ENCODE results near the gene SLCO3A1.

DNA sequence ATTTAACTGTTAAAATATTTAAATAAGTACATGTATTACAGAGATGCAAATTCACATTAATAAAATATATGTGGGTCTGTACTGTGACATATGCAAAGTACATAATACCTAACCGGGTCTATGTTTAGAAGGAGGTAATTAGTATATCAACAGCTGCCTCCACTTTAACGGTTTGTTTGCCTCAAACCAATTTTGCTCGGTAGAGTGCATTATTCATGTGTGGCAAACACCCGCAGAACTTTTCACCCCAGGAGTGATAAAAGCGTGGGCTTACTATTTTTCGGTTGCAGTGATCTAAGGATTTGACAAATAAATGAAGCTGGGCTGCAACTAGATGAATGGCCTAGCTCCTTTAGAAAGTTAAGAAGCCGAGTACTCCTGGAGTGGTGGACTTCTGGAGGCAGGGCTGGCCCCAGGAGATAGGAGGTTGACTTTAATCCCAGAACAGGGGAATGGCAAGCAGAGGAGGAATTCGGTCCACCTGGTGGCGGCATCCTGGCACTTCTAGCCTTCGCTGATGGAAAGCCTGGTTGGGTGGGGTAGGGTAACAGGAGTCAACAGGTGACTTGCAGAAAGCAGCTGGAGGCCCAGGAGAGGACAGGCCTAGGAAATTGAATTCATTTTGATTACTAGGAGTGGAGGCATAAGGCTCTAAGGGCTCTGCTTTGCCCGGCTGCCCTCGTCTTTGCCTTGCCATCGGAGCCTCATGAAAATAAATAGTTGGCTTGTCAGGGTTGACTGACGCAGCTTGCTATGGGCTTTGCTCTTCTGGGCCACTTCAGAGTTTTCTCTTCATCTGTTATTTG lies 2.4 kb downstream of the SLCO3A1 start:
- TF ChIP-seq EZH2 (IDR thresholded peaks at IDR 0.05; ENCODE audit: borderline replicate concordance, low read depth, low read length, severe bottlenecking): no peak
- TF ChIP-seq, protein P1, sequence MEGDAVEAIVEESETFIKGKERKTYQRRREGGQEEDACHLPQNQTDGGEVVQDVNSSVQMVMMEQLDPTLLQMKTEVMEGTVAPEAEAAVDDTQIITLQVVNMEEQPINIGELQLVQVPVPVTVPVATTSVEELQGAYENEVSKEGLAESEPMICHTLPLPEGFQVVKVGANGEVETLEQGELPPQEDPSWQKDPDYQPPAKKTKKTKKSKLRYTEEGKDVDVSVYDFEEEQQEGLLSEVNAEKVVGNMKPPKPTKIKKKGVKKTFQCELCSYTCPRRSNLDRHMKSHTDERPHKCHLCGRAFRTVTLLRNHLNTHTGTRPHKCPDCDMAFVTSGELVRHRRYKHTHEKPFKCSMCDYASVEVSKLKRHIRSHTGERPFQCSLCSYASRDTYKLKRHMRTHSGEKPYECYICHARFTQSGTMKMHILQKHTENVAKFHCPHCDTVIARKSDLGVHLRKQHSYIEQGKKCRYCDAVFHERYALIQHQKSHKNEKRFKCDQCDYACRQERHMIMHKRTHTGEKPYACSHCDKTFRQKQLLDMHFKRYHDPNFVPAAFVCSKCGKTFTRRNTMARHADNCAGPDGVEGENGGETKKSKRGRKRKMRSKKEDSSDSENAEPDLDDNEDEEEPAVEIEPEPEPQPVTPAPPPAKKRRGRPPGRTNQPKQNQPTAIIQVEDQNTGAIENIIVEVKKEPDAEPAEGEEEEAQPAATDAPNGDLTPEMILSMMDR (IDR thresholded peaks at IDR 0.05; ENCODE audit: borderline replicate concordance, extremely low read depth, low read length, poor library complexity, severe bottlenecking): peak; percentile 21
